ENCODE data around the gene CABP7. TPM values are rescaled to one million over a fixed set of nuclear protein-coding genes. Genes with fewer than 3 reads are reported as not detected.

Gene CABP7
- polyA plus RNA-seq, 1 donor (not counting 4 experiments of a cell fraction or from before 2014, with no cell fraction given): not detected

GRCh38 chr22:29739346-29739875 lies 19.6 kb downstream of the CABP7 start:
- Histone ChIP-seq H3K4me3 (ENCODE audit: control insufficient read depth in 2 of 3, extremely low read depth in 1 of 3, insufficient read depth in 2 of 3, low read depth in 1 of 3, low read length in 3 of 3) (no peak overlapping the region), H4K20me1 (ENCODE audit: control insufficient read depth, extremely low read depth, insufficient read depth, low read length) (no peaks in the 10 kb centered on the region), H2AFZ (ENCODE audit: control insufficient read depth, low read length) (no peak overlapping the region), H3K27me3 (ENCODE audit: control insufficient read depth, extremely low read depth, insufficient read depth, low read length) (no peaks in the 10 kb centered on the region), H3K36me3 (ENCODE audit: control insufficient read depth in 2 of 2, extremely low read depth in 1 of 2, insufficient read depth in 2 of 2, low read length in 2 of 2) (peaks cover 0 to 5% of the 10 kb centered on the region in 2 experiments), H3K4me2 (ENCODE audit: control insufficient read depth, extremely low read depth, insufficient read depth, low read depth, low read length) (no peak overlapping the region), H3K27ac (ENCODE audit: control insufficient read depth, insufficient read depth, low read length) (no peak overlapping the region), H3K79me2 (ENCODE audit: control insufficient read depth, insufficient read depth, low read length) (no peaks in the 10 kb centered on the region), H3K4me1 (ENCODE audit: control insufficient read depth, extremely low read depth, insufficient read depth, low read length) (peaks cover under 1% of the 10 kb centered on the region), H3K9me1 (ENCODE audit: control insufficient read depth, extremely low read depth, insufficient read depth, low read length) (no peaks in the 10 kb centered on the region), H3K9ac (ENCODE audit: control insufficient read depth, extremely low read depth, insufficient read depth, low read length) (no peak overlapping the region), H3K9me3 (ENCODE audit: control insufficient read depth, low read depth, low read length) (no peaks in the 10 kb centered on the region)
- dilution Hi-C loops (cut with MboI; ENCODE audit: extremely low pct_ligation_motif_present, low sequenced_read_pairs): no loop called here
- no peak for FAIRE-seq
- TF ChIP-seq CTCF (optimal IDR thresholded peaks at IDR 0.05 in 1 of 3, IDR thresholded peaks at IDR 0.05 in 1 of 3, conservative IDR thresholded peaks at IDR 0.05 in 1 of 3; ENCODE audit: extremely low read depth in 1 of 3, insufficient read depth in 2 of 3, low read length in 3 of 3) (no peak), EZH2 (IDR thresholded peaks at IDR 0.05; ENCODE audit: low read length) (no peak)
- no peak for DNase-seq (ENCODE audit: low read depth, low spot score)

GRCh38 chr22:29740216-29740615 lies 20.4 kb downstream of the CABP7 start:
- Histone ChIP-seq H3K9ac (ENCODE audit: control insufficient read depth, extremely low read depth, insufficient read depth, low read length) (no peak overlapping the region), H3K4me2 (ENCODE audit: control insufficient read depth, extremely low read depth, insufficient read depth, low read depth, low read length) (no peak overlapping the region), H3K36me3 (ENCODE audit: control insufficient read depth in 2 of 2, extremely low read depth in 1 of 2, insufficient read depth in 2 of 2, low read length in 2 of 2) (peaks cover 0 to 5% of the 10 kb centered on the region in 2 experiments), H3K9me3 (ENCODE audit: control insufficient read depth, low read depth, low read length) (no peaks in the 10 kb centered on the region), H3K79me2 (ENCODE audit: control insufficient read depth, insufficient read depth, low read length) (no peaks in the 10 kb centered on the region), H2AFZ (ENCODE audit: control insufficient read depth, low read length) (no peak overlapping the region), H3K9me1 (ENCODE audit: control insufficient read depth, extremely low read depth, insufficient read depth, low read length) (no peaks in the 10 kb centered on the region), H3K4me1 (ENCODE audit: control insufficient read depth, extremely low read depth, insufficient read depth, low read length) (peaks cover 8% of the 10 kb centered on the region), H3K27ac (ENCODE audit: control insufficient read depth, insufficient read depth, low read length) (no peak overlapping the region), H3K4me3 (ENCODE audit: control insufficient read depth in 2 of 3, extremely low read depth in 1 of 3, insufficient read depth in 2 of 3, low read depth in 1 of 3, low read length in 3 of 3) (no peak overlapping the region), H3K27me3 (ENCODE audit: control insufficient read depth, extremely low read depth, insufficient read depth, low read length) (no peaks in the 10 kb centered on the region), H4K20me1 (ENCODE audit: control insufficient read depth, extremely low read depth, insufficient read depth, low read length) (no peaks in the 10 kb centered on the region)
- DNase-seq (ENCODE audit: low read depth, low spot score) (no peak), FAIRE-seq (no peak)
- dilution Hi-C loops (cut with MboI; ENCODE audit: extremely low pct_ligation_motif_present, low sequenced_read_pairs): no loop called here
- no peak for TF ChIP-seq EZH2 (IDR thresholded peaks at IDR 0.05; ENCODE audit: low read length)
- no peak for TF ChIP-seq CTCF (optimal IDR thresholded peaks at IDR 0.05 in 1 of 3, IDR thresholded peaks at IDR 0.05 in 1 of 3, conservative IDR thresholded peaks at IDR 0.05 in 1 of 3; ENCODE audit: extremely low read depth in 1 of 3, insufficient read depth in 2 of 3, low read length in 3 of 3)
